A673 (cell line): Measurements from ENCODE around the gene TMEM161A. TPM values are rescaled to one million over a fixed set of nuclear protein-coding genes. Genes with fewer than 3 reads are reported as not detected.

Source experiments
- BruUV-seq: library from RNA; stranded (reverse); fragments of 400-500 nt; replicated peaks from 2 replicates; lab custom pipeline; 2021; lab: Mats Ljungman, UMichigan
- CTCF ChIA-PET: fragments of 300-600 bp; sonication (Branson Sonifier 250); formaldehyde crosslinking; loops from one replicate; lab custom pipeline; 2022; ENCODE audit warnings: antibody characterized with exemption; lab: Charles Lee
- POLR2A ChIA-PET: fragments of 300-600 bp; sonication (Branson Sonifier 250); formaldehyde crosslinking; loops from one replicate; lab custom pipeline; 2022; ENCODE audit warnings: antibody characterized with exemption; ENCODE audit not compliant: low non-redundant PET; lab: Charles Lee
- DNase-seq: peaks from one replicate; pipeline ENCODE4 v3.0.0-alpha.2; 2015; ENCODE audit warnings: low spot score
- H3K27ac ChIP-seq: fragments of 200-600 bp; sonication (generic); 2 replicates; pipeline ENCODE4 v1.5.1; 2016; ENCODE audit warnings: mixed run types, low read depth, mild to moderate bottlenecking, mixed read lengths, antibody characterized with exemption, low read length; ENCODE audit not compliant: poor library complexity, severe bottlenecking
- H3K27me3 ChIP-seq: fragments of 200-600 bp; sonication (generic); replicated peaks from 2 replicates; pipeline ENCODE4 v1.6.1; 2017; ENCODE audit warnings: mixed run types, low read depth, mild to moderate bottlenecking, mixed read lengths, antibody characterized with exemption, low read length; ENCODE audit not compliant: insufficient read depth, poor library complexity
- H3K36me3 ChIP-seq: fragments of 200-600 bp; sonication (generic); 2 replicates; pipeline ENCODE4 v1.6.1; 2016; ENCODE audit warnings: mixed run types, mild to moderate bottlenecking, mixed read lengths, antibody characterized with exemption, low read length; ENCODE audit not compliant: insufficient read depth, poor library complexity, severe bottlenecking
- H3K4me1 ChIP-seq: fragments of 200-600 bp; sonication (generic); 2 replicates; pipeline ENCODE4 v1.6.1; 2017; ENCODE audit warnings: mixed run types, mild to moderate bottlenecking, mixed read lengths, antibody characterized with exemption, low read length; ENCODE audit not compliant: insufficient read depth, poor library complexity, severe bottlenecking
- H3K4me3 ChIP-seq: fragments of 200-600 bp; sonication (generic); 2 replicates; pipeline ENCODE4 v1.5.1; 2016; ENCODE audit warnings: low read depth, mixed run types, mild to moderate bottlenecking, mixed read lengths, low read length; ENCODE audit not compliant: poor library complexity, severe bottlenecking
- H3K9me3 ChIP-seq: fragments of 200-600 bp; sonication (generic); 2 replicates; pipeline ENCODE4 v1.6.1; 2016; ENCODE audit warnings: mixed run types, low read depth, mild to moderate bottlenecking, mixed read lengths, antibody characterized with exemption, low read length; ENCODE audit not compliant: poor library complexity, severe bottlenecking
- EZH2 ChIP-seq: fragments of 200-600 bp; sonication (generic); IDR thresholded peaks from 2 replicates; pipeline ENCODE4 v1.6.1; 2017; ENCODE audit warnings: borderline replicate concordance, low read depth, mild to moderate bottlenecking, mixed read lengths, antibody characterized with exemption, low read length; ENCODE audit not compliant: poor library complexity, severe bottlenecking
- intact Hi-C: fragments of 100-400 bp; cut with micrococcal nuclease; formaldehyde crosslinking; loops from one replicate; pipeline ENCODE4 v1.10.0; 2022; ENCODE audit not compliant: unreplicated experiment
- total RNA-seq: library from RNA; stranded (reverse); gene quantifications from 2 replicates; pipeline ENCODE4 v1.2.3, GENCODE V29; 2021
- TF ChIP-seq, protein P1 (sequence below): fragments of 300-800, 200-600 bp; sonication (generic); conservative IDR thresholded peaks from 2 replicates; pipeline ENCODE4 v1.5.1; 2017; ENCODE audit warnings: low read depth, mild to moderate bottlenecking, antibody characterized with exemption, low read length, moderate library complexity, mixed read lengths

TMEM161A gene
- total RNA-seq, 1 experiment from 2014 or later = 34.4 TPM

GRCh38 chr19:19157808-19158207 is 19.5 kb upstream of the TMEM161A start:
- H3K4me3 ChIP-seq = no peak overlapping the region
- ChIA-PET CTCF (interaction anchor here (0.7 kb wide), 1 partner anchor 470 kb away, joined by 5 read pairs; the partner anchor contains the start of gene LPAR2), POLR2A (no interaction called here)
- no peak for DNase-seq
- no peaks in the 10 kb centered on the region for H3K9me3 ChIP-seq
- intact Hi-C loops = no loop called here
- no peaks in the 10 kb centered on the region for H3K36me3 ChIP-seq
- H3K4me1 ChIP-seq = no peaks in the 10 kb centered on the region
- no peaks in the 10 kb centered on the region for H3K27me3 ChIP-seq
- BruUV-seq = no TSS peak
- TF ChIP-seq EZH2 = no peak
- TF ChIP-seq, protein P1, sequence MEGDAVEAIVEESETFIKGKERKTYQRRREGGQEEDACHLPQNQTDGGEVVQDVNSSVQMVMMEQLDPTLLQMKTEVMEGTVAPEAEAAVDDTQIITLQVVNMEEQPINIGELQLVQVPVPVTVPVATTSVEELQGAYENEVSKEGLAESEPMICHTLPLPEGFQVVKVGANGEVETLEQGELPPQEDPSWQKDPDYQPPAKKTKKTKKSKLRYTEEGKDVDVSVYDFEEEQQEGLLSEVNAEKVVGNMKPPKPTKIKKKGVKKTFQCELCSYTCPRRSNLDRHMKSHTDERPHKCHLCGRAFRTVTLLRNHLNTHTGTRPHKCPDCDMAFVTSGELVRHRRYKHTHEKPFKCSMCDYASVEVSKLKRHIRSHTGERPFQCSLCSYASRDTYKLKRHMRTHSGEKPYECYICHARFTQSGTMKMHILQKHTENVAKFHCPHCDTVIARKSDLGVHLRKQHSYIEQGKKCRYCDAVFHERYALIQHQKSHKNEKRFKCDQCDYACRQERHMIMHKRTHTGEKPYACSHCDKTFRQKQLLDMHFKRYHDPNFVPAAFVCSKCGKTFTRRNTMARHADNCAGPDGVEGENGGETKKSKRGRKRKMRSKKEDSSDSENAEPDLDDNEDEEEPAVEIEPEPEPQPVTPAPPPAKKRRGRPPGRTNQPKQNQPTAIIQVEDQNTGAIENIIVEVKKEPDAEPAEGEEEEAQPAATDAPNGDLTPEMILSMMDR = no peak
- H3K27ac ChIP-seq = no peak overlapping the region

GRCh38 chr19:19155495-19156219 is 17.4 kb upstream of the TMEM161A start:
- Histone ChIP-seq H3K27ac (no peak overlapping the region), H3K4me3 (no peak overlapping the region), H3K9me3 (no peaks in the 10 kb centered on the region), H3K4me1 (no peaks in the 10 kb centered on the region), H3K36me3 (no peaks in the 10 kb centered on the region), H3K27me3 (no peaks in the 10 kb centered on the region)
- BruUV-seq = no TSS peak
- intact Hi-C loops = no loop called here
- ChIA-PET POLR2A (no interaction called here), CTCF (no interaction called here)
- no peak for TF ChIP-seq EZH2
- TF ChIP-seq, protein P1 = no peak
- DNase-seq = no peak

DNA sequence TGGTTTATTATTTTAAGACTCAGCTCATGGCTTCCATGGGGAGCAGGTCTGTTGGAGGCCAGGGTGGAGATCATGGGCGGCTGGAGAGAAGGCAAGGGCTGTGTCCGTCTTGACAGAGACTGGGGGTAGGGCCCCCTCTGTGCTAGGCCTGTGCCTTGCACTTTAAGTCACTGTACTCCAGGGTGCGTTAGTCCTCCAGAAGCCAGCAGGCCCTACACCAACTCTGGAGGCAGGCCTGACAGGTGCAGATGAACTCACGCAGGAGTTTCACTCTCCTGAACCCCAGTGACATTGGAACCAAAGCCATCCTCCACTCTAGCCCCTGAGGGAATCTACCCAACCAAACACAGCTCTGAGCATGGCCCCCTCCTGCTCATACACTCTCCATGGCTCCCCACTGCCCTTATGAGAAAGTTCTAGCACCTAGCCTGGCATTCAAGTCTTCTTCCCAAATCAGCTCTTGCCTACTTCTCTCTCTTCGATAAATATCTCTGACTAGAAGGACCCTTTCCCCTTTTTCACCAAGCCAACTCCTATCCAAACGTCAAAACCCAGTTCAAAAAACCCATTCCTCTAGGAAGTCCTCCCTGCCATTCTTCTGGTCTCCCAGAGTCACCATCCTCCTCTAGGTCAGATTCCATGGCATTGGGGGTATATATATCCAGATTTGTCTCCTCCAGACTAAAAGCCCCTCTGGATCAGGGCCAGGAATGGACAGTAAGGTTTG is 16.7 kb upstream of the TMEM161A start:
- Histone ChIP-seq H3K9me3 (no peaks in the 10 kb centered on the region), H3K4me1 (no peaks in the 10 kb centered on the region), H3K4me3 (no peak overlapping the region), H3K27me3 (no peaks in the 10 kb centered on the region), H3K27ac (no peak overlapping the region), H3K36me3 (no peaks in the 10 kb centered on the region)
- no TSS peak for BruUV-seq
- POLR2A ChIA-PET = no interaction called here
- intact Hi-C loops = no loop called here
- TF ChIP-seq EZH2 = no peak
- TF ChIP-seq, protein P1 = no peak
- DNase-seq = no peak
- CTCF ChIA-PET = no interaction called here
